Measurements from ENCODE around the gene GNAI2.

DNA sequence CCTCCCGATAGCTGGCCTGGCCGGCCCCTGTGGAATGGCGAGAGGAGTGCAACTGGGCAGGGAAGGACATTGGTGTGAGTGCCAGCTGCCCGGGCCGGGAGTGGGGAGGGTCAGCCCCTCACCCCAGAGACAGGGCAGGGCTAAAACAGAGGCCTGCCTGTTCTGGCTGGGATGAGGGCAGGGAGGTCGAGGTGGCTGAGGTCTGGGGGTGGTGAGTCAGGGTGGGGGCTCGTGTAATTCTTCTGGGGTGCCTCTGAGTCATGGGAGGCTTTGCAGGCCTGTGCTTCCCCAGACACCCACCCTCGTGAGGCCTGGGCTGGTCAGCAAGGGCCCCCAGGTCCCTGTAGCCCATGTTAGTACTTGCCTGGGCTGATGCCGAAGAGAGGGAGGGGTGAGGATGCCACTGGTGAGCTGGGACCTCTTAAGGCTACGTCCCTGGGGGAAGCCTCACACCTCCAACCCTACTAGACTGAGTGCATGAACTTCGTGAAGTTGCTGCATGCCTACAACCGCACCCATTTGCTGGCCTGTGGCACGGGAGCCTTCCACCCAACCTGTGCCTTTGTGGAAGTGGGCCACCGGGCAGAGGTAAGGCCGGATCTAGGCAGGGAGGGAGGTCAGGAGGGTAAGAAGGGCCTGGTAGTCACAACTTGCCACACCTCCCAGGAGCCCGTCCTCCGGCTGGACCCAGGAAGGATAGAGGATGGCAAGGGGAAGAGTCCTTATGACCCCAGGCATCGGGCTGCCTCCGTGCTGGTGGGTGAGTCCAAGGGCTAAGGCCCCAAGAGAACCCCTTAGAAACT, 34.6 kb downstream of the GNAI2 start:
- TF ChIP-seq YY1 (IDR thresholded peaks at IDR 0.05; ENCODE audit: insufficient read depth, insufficient read length) (no peak), SUZ12 (IDR thresholded peaks at IDR 0.05; ENCODE audit: extremely low read depth, insufficient read depth, insufficient read length) (no peak), ZNF274 (IDR thresholded peaks at IDR 0.05; ENCODE audit: low read depth, low read length) (no peak)
